ENCODE data around the gene NCAPH2.
A peak's percentile ranks its signal among the peaks of the same experiment; 100 is the strongest.
"Not testable (repeated sequence)": the region's sequence is repeated elsewhere in the genome, so short reads cannot be mapped to it uniquely, and the experiment has no call there.

Gene NCAPH2

DNA sequence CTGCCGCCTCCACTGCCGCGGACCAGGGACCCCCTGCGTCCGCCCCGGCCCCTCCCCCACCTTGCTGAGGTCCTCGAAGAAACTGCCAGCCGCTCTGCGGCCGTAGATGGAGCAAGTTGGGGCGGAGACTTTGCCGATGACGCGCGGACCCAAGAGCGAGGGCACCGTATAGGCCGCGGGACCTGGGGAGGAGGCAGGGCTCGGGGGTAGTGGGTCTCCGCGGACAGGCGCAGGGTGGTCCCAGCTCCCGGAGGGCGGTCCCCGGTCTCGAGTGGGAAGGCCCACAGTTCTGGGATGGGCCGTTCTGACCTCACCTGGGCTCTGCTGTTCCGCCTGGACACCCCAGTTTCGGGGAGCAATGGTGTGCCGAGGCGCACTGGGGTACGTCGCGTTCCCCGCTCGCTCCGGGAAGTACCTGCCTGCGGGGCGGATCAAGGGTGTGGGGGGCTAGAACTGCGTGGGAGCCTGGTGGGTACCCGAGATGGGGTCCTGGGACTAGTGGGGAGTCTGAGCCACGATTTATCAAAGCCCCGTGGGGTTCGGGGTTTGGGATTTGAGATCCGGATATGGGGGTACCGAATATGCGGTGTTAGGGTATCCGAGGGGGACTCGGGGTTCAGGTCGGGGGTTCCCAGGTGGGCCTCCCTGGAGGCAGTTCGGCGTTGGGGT is 23.0 kb downstream of the NCAPH2 start:
- DNase-seq, result peak in 2 of 14 donors; percentile 18 to 37

DNA sequence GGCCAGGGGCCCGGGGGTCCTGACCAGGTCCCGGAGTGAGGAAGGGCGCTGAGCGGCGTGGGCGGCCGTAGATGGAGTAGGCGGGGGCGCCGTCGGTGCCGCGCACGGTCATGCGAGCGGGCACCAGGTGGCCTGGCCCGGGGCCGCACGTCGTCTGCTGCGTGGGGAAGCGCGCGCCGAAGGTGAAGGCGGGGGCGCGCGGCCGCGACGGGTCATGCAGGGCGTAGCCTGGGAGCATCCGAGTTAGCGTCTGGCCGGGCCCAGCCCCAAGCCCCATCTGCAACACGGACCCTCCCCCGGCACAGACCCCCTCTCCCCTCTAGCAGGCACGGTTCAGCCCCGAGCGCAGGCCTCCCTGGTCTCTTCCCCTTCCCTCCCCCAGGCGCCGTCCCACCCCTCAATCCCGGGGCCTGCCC is 23.5 kb downstream of the NCAPH2 start:
- DNase-seq, result no peak

- DNase-seq, result peak in 1 of 14 donors; percentile 50
Measured at GRCh38 chr22:50531962-50532674, 24.1 kb downstream of the NCAPH2 start.

- no peak for DNase-seq
Measured at GRCh38 chr22:50532824-50533796, 25.1 kb downstream of the NCAPH2 start.

DNA sequence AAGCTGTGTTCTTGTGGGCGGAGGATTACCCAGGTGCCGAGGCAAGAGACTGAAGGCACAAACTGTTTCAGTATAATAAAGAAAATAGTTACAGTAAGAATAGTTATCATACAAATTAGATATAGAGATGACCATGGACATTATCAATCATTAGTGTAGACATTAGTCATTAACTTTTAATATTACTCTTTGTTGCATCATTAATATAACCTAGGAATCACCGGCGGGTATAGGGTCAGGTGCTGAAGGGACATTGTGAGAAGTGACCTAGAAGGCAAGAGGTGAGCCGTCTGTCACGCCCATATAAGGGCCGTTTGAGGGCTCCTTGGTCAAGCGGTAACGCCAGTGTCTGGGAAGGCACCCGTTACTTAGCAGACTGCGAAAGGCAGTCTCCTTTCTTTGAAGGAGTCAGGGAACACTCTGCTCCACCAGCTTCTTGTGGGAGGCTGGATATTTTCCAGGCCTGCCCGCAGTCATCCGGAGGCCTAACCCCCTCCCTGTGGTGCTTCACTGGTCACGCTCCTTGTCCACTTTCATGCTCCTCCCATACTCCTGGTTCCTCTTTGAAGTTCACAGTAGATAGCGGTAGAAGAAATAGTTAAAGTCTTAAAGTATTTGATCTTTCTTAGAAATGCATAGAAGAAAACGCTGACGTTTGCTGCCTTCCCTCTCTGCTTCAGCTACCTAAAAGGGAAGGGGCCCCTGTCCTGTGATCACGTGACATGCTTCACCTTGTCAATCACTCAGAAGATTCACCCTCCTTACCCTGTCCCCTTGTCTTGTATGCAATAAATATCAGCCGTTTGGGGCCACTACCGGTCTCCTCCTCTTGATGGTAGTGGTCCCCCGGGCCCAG is 26.1 kb downstream of the NCAPH2 start:
- not testable (repeated sequence) for DNase-seq

- DNase-seq, result no peak
Measured at GRCh38 chr22:50535113-50535512, 27.1 kb downstream of the NCAPH2 start.

DNA sequence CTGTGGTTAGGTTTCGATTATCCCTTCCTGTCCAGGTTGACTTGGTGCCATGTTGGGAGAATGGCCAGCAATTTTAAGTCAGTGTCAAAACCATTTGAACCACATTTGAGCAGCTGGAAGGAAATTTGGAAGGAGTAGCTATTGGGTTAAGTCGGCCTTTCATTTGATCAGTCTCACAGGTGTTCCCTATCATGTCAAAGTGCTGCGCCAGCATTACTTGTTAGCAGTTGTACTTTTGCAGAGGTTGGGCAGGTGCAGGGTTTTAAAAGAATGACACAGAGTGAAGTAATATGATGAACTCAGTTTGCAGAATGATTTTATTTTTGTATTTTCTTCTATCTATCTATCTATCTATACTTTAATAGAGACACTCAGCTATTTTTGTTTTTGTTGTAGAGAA is 28.2 kb downstream of the NCAPH2 start:
- no peak for DNase-seq

GRCh38 chr22:50537765-50538164 is 29.7 kb downstream of the NCAPH2 start:
- DNase-seq, result no peak

GRCh38 chr22:50540381-50540780 is 32.4 kb downstream of the NCAPH2 start:
- no peak for DNase-seq

DNA sequence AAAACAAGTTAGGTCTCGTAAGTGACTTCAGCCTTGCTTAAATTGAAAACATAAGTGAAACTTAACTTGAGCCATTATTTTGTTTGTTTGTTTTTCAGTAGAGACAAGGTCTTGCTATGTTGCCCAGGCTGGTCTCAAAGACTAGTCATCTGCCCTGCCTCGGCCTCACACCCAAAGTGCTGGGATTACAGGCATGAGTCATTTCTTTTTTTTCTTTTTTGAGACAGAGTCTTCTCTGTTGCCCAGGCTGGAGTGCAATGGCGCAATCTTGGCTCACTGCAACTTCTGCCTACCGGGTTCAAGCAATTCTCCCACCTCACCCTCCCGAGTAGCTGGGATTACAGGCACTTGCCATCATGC is 33.6 kb downstream of the NCAPH2 start:
- not testable (repeated sequence) for DNase-seq

GRCh38 chr22:50542416-50542927 is 34.4 kb downstream of the NCAPH2 start:
- no peak for DNase-seq

- DNase-seq, result peak in 5 of 14 donors; percentile 7 to 54 (median 32)
Measured at GRCh38 chr22:50544078-50544745, 36.2 kb downstream of the NCAPH2 start.

DNA sequence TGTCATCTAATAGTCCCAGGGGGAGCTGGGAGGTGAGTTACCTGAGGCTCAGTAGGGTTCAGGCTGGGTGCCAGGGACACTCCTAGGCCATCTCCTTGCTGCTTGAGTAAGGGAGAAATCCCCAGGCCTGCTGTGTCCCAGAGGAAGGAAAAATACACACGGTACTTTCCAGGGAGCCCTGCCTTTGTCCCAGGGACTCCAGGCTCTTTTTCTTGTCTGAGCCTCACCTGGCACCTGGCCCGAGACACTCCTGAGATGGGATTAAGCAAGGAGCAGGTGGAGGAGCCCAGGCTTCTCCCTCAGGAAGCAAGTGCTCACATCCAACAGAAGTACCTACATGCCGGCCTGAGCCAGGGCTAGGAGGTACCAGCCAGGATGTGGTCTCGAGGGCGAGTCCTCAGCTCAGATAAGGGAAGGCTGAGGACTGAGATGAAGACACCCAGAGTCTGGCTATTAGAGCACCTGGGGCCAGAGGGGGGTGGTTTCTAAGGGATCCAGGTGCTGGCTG is 36.8 kb downstream of the NCAPH2 start:
- no peak for DNase-seq

GRCh38 chr22:50545522-50546325 is 37.7 kb downstream of the NCAPH2 start, which contains the start of gene KLHDC7B:
Gene KLHDC7B (plus strand): TSS chr22:50545899. CDS start chr22:50546244, 345 bp downstream.
- DNase-seq, result no peak

GRCh38 chr22:50546326-50547262 is 38.6 kb downstream of the NCAPH2 start:
- no peak for DNase-seq

DNA sequence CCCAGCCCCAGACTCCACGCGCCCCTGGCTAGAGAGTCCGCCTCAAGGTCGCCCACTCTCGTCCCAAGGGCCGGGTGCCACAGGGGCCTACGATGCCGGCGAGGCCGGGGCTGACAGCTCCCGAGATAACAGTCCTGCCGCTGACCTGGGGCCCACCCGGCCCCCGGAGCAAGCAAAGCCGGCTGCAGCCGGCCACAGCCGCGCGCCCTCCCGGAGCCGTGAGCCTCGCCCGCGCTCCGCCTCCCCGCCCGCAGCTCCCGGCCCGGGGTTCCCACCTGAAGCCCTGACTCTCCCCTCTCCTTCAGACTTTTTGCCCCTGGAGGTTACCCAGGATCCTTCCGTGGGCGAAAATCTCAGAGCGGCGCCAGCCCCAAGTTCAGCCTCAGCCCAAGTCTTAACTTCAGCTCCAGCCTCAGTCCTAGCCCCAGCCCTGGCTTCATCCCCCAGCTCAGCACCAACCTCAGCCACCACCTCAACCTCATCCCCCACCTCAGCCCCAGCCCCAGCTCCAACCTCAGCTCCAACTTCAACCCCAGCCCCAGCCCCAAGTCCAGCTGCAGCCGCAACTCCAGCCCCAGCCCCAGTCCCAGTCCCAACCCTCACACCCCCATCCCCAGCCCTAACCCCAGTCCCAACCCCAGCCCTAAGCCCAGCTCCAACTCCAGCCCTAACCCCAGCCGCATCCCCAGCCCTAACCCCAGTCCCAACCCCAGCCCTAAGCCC is 39.4 kb downstream of the NCAPH2 start:
- no peak for DNase-seq

DNA sequence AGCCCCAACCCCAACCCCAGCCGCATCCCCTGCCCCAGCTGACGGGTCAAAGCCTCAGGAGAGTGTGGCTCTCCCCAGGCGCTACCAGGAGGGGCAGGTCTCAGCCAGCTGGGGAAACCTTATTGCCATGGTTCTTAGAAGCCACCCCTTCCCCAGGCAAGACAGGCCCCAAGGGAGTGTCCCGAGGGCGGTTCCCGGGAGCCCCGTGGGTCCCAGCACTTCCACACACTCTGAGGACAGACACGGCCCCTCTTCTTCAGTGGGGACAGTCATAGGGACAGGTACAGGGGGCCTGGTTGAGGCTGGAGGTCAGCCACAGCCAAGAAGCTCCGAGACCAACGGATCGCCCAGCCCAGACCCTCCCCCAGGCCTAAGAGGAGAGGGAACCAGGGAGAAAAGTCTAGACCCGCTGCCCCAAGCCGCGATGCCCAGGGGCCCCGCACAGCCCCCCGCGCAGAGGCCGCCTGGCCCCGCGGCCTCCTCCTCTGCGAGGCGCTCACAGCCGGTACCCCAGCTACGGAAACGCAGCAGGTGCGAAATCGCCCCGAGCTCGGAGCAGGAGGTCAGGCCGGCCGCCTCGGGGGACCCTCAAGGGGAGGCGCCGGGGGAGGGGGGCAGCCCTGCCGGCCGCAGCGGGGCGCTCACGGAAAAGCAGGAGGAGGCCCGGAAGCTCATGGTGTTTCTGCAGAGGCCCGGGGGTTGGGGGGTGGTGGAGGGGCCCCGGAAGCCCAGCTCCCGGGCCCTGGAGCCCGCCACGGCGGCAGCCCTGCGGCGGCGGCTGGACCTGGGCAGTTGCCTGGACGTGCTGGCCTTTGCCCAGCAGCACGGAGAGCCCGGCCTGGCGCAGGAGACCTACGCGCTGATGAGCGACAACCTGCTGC is 40.3 kb downstream of the NCAPH2 start:
- no peak for DNase-seq

Data from C1 segment of cervical spinal cord (tissue), 14 donors.